HG03442 (cell line): ENCODE results near the gene DDX49.
"Not testable (repeated sequence)": the region's sequence is repeated elsewhere in the genome, so short reads cannot be mapped to it uniquely, and the experiment has no call there.

Experiments
- ATAC-seq: cut with Tn5 transposase; IDR thresholded peaks from one replicate; pipeline ENCODE4 v1.9.1; 2021; ENCODE audit warnings: mild to moderate bottlenecking, moderate library complexity; ENCODE audit not compliant: unreplicated experiment

Gene DDX49

GRCh38 chr19:18940769-18941627 is 21.5 kb downstream of the DDX49 start, which contains the start of gene HOMER3:
HOMER3 (minus strand) TSS chr19:18941217; CDS start chr19:18938982, 2,235 bp downstream.
- no peak for ATAC-seq

GRCh38 chr19:18941628-18942354 is 22.3 kb downstream of the DDX49 start:
- no peak for ATAC-seq

- ATAC-seq, result no peak
Observed at GRCh38 chr19:18942692-18943091, 23.2 kb downstream of the DDX49 start.

DNA sequence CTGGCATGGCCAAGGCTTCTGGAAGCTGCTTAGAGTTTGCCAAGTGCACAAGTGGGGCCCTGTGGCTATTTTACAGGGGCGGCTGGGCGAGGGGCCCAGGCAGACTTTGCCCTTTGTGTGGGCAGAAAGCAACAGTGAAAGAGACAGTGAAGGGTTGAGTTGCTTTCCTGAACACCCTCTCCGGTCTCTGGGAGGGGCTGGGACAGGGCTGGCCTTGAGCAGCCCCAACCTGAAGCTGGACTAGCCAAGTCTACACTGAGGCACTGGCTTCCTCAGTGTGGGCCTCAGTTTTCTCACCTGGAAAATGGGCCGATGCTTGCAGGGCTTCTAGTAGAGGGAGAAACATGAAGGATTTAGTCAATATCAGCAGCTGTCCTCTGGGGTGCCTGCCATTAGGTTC is 23.9 kb downstream of the DDX49 start:
- no peak for ATAC-seq

DNA sequence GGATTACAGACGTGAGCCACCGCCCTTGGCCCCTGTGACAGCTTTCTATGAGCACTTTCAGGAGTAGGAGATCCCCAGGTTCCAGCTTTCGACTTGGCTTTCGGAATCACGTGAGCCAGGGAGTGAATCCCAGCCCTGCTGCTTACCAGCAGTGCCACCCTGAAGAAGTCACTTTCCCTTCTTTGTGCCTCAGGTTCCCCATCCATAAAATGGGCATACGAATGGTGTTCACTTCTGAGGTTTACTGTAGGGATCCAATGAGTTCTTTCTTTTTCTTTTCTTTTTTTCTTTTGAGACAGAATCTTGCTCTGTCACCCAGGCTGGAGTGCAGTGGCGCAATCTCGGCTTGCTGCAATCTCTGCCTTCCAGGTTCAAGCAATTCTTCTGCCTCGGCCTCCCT is 25.8 kb downstream of the DDX49 start:
- ATAC-seq, result no peak

DNA sequence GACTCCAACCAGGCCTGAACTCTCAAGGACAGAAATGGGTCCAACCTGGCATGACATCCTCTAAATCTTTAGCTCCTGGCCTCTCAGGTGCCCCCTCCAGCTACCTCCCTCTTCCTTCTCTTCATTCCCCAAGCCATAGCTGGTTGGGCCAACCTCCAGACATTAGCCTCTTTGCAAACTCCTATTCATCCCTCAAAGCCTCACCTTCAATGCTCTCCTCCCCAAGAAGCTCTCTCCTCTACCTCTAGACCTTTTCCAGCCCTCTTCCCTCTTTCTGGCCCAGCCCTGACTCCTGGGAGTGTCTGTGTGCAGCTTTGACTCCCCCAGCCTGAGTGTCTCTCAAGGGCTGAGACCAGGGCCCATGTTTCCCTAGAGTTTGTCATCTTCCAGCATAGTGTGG is 26.8 kb downstream of the DDX49 start:
- ATAC-seq, result no peak

- ATAC-seq, result no peak
Observed at GRCh38 chr19:18946918-18947317, 27.4 kb downstream of the DDX49 start.

- ATAC-seq, result no peak
Observed at GRCh38 chr19:18948075-18948975, 28.8 kb downstream of the DDX49 start.

GRCh38 chr19:18948976-18949356 is 29.5 kb downstream of the DDX49 start:
- no peak for ATAC-seq

GRCh38 chr19:18949858-18950257 is 30.3 kb downstream of the DDX49 start:
- no peak for ATAC-seq

DNA sequence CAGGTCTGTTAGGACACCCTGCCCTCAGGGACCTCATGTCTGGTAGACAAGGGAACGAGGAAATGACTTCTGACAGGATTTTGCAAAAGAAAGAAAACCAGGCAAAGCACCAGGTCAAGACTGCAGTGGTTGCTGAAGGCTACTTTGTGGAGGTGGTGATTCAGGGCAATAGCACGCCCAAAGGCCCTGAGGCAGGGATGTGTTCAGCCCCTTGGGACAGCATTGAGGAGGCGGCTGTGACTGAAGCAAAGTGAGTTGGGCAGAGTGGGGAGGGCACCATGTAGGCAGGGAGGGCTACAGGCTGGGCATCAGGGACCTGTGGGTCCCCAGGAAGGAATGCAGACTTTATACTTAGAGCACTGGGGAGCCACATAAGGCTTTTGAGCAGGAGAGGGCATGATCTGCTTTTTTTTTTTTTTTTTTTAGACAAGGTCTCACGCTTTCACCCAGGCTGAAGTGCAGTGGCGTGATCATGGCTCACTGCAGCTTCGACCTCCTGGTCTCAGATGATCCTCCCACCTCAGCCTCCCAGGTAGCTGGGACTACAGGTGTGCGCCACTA is 32.3 kb downstream of the DDX49 start:
- ATAC-seq, result no peak

- not testable (repeated sequence) for ATAC-seq
Observed at GRCh38 chr19:18952364-18953003, 33.0 kb downstream of the DDX49 start.

DNA sequence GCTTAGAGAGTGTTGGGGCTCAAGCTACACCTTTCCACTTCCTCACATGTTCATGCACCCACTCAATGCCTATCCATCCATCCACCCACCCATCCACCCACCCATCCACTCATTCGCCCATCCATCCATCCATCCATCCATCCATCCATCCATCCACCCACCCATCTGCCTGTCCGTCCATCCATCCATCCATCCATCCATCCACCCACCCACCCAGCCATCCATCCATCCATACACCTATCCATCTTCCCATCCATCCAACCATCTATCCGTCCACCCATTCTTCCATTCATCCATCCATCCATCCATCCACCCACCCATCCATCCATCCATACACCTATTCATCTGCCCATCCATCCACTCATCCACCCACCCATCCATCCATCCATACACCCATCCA is 34.6 kb downstream of the DDX49 start:
- no peak for ATAC-seq

- no peak for ATAC-seq
Observed at GRCh38 chr19:18955042-18955441, 35.5 kb downstream of the DDX49 start.

GRCh38 chr19:18960370-18960769 is 40.9 kb downstream of the DDX49 start:
- no peak for ATAC-seq

DNA sequence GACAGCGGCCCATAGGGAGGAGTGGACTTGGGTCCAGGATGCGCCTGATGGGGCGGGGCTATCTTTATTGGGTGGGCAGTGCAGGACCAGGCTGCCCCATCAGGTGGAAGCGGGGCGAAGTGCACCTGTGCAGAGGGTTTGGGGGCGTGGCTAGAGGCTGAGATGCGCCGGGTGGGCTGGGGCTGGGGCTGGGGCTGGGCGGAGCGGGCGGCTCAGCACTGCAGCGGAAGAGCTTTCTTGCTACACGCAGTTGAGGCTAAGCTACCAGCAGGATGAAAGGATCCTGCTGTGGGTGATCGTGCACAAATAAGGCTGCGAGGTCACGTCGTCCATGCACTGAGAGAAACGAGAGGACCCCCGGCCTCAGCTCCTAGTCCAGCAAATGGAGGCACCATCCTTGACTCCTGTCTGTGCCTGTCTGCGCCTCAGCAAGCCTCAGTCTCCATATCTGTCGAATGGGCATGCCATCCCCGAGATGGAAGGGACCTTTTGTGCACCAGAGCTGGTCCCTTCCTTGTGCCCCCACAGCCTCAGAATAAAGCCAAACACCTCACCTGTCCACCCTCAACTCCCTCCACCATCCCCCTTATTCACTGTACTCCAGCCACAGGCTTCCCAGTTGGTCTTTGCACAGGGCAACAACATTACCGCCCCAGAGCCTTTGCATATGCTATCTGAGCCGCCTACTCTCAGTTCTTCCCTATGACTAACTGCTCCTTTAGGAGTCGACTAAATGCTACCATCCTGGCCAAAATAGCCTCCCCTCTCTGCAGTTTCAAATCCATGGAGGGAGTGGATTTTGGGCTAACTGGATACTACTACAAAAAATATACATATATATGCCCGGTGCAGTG is 42.5 kb downstream of the DDX49 start:
- no peak for ATAC-seq

DNA sequence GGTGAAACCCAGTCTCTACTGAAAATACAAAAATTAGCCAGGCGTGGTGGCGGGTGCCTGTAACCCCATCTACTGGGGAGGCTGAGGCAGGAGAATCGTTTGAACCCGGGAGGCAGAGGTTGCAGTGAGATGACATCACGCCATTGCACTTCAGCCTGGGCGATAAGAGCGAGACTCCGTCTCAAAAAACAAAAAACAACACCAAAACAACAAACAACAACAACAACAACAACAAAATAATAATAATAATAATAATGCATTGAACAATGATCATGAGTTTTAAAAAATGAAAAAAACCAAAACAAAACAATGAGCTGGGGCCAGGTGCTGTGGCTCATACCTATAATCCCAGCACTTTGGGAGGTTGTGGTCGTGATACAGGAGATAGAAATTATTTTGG is 44.6 kb downstream of the DDX49 start:
- ATAC-seq, result no peak

DNA sequence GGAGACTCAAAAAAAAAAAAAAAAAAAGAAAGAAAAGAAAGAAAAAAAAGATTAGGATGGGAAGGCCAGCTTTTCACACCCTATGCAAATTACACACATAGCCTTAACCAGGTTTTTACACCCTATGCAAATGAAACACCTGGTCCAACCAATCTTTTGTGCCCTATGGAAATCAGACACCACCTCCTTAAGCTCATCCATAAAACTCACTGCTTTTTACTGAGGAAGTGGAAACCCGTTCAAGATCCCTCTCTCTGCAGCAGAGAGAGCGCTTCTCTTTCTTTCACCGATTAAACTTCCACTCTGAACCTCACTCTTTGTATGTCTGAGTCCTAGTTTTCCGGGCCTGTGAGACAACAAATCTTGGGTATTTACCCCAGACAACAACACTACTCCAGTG is 46.8 kb downstream of the DDX49 start:
- ATAC-seq, result no peak

DNA sequence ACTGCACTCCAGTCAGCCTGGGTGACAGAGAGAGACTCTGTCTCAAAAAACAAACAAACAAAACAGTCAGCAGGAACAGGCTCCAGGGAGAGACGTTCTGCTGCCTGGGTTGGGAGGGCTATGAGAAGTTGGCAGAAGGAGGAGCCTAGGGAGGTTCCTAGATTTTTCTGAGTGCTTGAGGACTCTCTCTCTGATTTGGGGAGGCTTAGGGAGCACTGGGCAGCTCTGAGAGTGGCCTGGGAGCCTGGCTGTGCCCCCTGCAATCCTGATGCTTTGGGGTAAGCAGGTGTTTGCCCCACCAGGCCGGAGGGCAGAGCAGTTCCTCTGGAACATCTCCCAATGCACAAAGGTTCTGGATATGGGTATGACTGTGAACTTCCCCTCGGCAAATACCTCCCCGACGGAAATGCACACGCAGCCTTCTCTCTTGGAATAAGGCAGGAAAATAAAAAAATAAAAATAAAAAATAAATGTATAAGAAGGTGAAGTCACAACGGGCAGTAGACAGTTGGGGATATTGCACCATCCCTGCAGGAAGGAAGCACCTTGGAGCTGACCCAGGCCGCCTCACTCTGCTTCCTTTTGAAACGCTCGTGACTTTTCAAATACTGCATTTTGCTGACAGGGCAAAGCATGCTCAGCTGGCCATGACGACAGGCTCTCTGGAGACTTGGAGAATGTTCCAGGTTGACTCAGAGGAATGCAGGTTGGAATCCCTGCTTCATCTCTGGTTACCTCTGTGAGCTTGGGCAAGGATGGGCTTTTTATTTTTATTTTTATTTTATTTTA is 48.0 kb downstream of the DDX49 start:
- no peak for ATAC-seq
